GM12801 (cell line): Measurements from ENCODE around the gene PYGL.

Experiments used
- CTCF ChIP-seq: IDR thresholded peaks from one replicate; pipeline ENCODE4 v1.5.1; 2011; ENCODE audit warnings: control low read depth; ENCODE audit not compliant: insufficient read length; ENCODE audit errors: extremely low read depth

Gene PYGL

GRCh38 chr14:50871914-50872732 lies 72.2 kb downstream of the PYGL start, which contains the start of gene ABHD12B:
TSS of gene ABHD12B (plus strand) at chr14:50872053. CDS start at chr14:50872175, 122 bp downstream.
- TF ChIP-seq CTCF, result no peak

- no peak for TF ChIP-seq CTCF
These were observed 73.1 kb downstream of the PYGL start for GRCh38 chr14:50871228-50871627.

DNA sequence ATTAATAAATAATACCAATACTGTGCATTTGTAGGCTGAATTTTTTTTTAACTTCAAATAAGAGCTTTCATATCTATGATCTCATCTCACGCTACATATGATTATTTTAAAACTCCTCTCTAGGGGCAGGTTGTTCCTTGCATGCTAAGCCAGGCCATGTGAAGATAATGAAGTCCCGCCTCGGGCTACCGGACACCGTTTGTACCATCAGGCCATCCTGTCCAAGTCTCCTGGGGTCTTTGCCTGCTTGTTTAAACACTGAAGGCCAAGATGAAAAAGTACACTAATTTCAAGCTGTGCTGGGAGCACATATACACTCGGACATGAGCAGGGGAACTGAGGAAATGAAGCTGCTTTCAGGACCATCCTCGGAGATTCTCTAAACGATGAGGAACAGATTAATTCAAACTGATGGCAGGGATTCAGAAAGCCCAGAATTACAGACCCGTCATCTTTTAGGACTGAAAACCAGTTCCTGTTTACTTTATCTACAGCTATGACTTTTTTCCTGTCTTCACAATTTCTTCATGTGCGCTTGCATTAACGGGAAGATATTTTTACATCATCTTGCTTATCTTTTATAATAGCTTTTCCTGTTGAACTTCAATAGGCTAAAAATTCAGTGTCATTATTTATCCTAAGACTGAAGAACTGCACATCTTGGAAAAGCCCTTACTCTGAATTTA lies 78.7 kb downstream of the PYGL start:
- no peak for TF ChIP-seq CTCF

- TF ChIP-seq CTCF, result no peak
These were observed 79.3 kb downstream of the PYGL start for GRCh38 chr14:50864946-50865345.

- TF ChIP-seq CTCF, result no peak
These were observed 80.0 kb downstream of the PYGL start for GRCh38 chr14:50864237-50864636.

DNA sequence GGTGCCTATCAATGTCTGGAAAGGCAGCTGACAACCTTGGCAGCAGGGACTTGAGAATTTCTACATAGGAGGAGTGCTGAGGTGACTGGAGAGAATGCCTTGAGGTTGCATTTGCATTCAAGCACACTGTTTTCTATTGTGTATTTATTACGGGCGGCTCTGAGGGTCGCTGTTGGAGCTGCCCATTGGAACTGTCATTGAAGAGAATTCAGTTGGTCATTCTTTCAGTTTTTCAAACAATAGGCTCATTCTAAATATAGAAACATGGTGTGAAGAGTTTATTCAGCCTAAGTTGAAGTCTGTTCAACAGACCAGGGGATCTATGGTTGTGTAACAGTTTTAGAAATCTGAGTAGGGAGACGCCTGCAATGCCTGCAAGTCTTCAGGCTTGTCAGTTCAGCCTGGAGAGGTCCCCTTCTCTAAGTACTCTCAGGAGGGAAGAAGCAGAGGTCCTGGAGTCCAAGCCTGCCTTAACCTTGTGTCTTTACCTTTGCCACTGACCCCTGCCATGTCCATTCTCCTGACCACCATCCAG lies 82.2 kb downstream of the PYGL start:
- TF ChIP-seq CTCF, result no peak

GRCh38 chr14:50860478-50861086 lies 83.7 kb downstream of the PYGL start:
- TF ChIP-seq CTCF, result no peak
